A549 treated with CpdA at 1 μM for 4 hours (cell line): ENCODE data around the gene FUT7. TPM values are rescaled to one million over a fixed set of nuclear protein-coding genes. Genes with fewer than 3 reads are reported as not detected.

Experiments
- total RNA-seq: library from RNA; stranded (reverse); fragments of 200-300 nt; extraction: Qiagen RNA extraction; gene quantifications from 5 replicates; pipeline ENCODE4 v1.2.3, GENCODE V29; 2022; ENCODE audit warnings: low read depth

FUT7 gene, protein sequence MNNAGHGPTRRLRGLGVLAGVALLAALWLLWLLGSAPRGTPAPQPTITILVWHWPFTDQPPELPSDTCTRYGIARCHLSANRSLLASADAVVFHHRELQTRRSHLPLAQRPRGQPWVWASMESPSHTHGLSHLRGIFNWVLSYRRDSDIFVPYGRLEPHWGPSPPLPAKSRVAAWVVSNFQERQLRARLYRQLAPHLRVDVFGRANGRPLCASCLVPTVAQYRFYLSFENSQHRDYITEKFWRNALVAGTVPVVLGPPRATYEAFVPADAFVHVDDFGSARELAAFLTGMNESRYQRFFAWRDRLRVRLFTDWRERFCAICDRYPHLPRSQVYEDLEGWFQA
- 0.05 TPM in 2 of 5 replicates, not detected in the others for total RNA-seq

DNA sequence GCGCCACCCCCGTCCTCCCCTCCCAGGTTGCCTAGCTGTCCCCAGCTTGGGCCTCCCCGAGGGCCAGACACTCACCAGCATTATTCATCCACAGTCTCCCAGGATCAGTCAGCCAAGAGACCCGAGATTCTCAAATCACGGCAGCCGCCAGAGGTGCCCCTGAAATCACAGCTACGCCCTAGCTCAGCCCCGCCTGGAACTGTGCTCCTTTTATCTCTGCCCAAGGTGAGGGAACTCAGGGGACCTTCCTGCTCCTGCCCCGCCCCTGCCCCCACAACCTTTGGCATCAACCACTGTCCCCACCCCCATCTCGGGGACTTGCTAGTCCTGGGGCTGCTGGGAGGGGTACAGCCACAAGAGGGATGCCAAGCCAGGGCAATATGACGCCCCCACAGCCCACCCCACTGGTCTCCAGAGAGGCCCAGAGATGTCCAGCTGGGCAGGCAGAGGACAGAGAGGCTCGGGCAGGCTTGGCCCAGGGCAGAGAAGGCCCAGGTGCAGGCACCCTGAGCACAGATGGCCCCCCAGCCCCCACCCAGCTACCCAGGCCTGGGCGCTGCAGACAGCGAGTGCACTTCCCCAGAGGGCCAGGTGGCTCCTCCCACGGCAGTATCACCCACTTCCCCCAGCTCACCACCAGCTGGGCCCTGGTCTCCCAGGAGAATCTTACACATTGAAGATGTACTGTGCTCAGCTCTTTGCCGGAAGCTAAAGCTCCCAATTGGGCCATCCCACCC, at the start of gene FUT7:
FUT7 (minus strand) TSS at position 185 of the 737 bp plus-strand sequence; CDS start at position 88, 97 bp downstream.

DNA sequence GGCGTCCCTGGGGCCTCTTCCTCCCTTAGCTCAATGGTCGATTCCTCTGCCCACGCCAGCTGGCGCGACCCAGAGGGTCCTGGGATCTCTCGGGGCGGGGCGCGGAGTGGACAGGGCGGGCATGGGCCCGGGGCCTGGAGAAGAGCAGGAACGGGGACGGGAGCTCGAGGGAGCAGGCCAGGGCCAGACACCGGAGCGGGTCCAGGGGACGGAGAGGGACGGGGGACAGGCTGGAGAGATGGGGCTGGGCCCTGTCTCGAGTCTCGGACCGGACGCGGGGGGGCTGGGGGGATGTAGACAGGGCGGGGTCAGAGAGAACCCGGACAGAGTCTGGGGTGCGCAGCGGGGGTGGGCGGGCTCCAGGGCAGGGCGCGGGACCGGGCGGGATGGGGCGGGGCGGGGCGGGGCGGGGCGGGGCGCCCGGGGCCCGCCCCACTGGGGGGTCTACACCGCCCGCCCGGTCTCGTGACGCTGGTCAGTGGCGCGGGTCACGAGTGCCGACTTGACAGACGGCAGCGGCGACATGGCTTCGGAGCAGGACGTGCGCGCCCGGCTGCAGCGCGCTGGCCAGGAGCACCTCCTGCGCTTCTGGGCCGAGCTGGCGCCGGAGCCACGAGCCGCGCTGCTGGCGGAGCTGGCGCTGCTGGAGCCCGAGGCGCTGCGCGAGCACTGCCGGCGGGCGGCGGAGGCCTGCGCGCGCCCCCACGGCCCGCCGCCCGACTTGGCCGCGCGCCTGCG, 45.3 kb upstream of the FUT7 start, which contains the start of gene UAP1L1:
UAP1L1 (plus strand) TSS at position 508 of the 738 bp plus-strand sequence; CDS start at position 524, 16 bp downstream.

DNA sequence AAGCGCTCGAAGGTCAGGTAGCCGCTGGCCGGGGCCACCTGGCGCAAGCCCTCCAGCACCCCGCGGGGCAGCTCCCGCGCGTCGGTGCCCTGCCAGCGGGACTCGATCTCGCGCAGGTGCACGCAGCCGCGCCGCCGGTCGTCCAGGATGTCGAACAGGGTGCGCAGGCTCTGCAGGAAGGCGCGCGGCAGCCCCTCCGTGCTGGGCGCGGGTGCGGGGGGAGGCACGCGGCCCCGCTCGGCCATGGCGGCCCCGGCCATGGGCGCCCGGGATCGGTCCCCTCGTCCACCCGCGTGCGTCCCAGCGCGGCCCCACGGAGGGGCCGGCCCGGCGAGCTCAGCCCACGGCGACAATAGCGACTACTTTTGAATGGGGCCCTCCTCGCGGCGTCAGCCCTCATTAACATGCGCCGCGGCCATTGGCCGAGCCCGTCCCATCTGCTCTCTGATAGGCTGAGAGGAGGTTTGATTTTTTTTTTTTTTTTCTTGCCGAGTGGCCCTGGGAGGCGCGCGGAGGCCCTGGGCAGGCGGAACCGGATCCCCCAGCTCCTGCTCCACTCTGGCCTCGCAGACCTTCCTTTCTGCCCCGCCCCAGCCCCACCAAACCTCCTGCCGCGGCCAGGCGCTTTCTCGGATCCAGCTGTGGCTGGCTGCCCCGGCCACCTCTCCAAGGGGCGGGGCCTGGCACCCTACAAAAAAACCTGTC, 38.5 kb upstream of the FUT7 start, which contains the start of gene SAPCD2:
SAPCD2 (minus strand) TSS at position 357 of the 705 bp plus-strand sequence; CDS start at position 260, 97 bp downstream.

DNA sequence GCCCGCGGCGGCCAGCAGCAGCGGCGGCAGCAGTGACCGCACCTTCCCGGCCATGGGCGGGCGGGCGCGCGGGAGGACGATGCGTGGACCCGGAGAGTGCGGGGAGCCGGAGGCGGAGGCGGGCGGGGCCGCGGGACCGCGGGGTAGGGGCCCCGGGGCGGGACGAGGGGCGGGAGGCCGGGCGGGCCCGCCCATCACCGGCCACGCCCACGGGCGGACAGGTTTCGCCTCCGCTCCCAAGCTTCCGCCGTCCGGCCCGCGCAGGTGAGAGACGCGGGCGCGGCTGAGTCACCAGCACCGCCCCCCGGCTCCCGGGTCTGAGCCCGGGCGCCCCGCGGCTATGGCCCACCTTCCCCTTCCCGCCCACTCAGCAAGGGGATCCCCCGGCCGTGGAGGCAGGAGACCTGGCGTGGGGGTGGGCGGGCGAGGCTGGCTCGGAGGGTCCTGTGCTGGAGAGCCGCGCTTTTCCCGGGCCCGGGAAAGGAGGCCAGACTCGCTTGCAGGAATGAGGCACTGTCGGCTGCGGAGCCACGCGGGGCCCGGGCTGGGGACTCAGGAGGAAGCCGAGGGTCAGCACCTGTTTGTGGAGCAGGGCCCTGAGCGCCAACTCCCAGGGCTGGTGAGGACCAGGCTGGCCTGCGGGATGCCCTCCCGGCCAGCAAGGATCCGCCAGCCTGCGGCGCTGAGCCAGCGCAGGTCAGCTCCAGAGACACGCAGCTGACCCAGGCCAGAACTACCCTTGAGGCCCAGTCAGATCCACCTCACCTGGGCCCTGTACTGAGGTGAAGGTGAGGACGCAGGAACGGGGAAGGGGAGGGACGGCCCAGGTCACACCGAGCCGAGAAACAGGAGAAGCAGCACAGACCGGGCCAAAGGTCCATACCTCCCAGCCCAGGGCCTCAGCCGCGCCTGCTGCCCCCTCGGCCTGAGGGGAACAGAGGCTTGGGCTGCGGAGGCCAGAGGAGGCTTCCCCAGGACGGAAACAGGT, 22.4 kb upstream of the FUT7 start, which contains the start of gene ENTPD2:
ENTPD2 (minus strand) TSS at position 118 of the 988 bp plus-strand sequence; CDS start at position 54, 64 bp downstream.

DNA sequence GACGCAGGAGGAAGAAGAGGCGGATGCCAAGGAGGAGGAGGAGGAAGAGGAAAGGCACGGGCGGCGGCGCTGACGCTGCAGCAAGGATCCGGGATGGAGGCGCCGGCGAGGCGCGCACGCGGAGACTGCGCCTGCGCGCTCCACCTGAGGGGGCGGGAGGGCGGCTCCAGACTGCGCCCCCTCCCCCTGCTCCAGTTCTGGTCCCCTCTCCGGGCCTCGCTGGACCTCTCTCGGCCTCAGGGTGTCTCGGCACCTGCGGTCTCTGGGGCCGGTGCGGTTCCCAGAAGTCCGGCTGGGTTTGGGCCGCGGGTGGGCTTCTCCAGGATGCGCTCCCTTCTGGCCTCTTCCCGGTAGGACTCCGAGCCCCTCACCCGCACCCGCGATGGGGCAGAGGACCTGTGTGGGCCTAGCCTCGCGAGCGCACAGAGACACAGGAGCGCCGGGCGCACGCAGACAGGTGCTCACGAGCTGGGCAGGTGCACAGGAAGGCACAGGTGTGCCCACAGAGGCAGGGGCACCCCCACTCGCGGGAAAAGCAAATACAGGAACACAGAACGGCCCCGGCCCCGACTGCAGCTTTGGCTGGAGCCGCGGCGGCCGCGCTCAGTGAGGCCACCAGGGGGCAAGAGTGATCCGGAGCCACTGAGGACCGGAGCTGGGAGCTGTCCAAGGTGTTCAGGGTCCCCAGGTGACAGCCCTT, 14.3 kb upstream of the FUT7 start, which contains the start of gene NPDC1:
NPDC1 (minus strand) TSS at position 90 of the 700 bp plus-strand sequence. CDS start 188 bp downstream, outside the sequence.

DNA sequence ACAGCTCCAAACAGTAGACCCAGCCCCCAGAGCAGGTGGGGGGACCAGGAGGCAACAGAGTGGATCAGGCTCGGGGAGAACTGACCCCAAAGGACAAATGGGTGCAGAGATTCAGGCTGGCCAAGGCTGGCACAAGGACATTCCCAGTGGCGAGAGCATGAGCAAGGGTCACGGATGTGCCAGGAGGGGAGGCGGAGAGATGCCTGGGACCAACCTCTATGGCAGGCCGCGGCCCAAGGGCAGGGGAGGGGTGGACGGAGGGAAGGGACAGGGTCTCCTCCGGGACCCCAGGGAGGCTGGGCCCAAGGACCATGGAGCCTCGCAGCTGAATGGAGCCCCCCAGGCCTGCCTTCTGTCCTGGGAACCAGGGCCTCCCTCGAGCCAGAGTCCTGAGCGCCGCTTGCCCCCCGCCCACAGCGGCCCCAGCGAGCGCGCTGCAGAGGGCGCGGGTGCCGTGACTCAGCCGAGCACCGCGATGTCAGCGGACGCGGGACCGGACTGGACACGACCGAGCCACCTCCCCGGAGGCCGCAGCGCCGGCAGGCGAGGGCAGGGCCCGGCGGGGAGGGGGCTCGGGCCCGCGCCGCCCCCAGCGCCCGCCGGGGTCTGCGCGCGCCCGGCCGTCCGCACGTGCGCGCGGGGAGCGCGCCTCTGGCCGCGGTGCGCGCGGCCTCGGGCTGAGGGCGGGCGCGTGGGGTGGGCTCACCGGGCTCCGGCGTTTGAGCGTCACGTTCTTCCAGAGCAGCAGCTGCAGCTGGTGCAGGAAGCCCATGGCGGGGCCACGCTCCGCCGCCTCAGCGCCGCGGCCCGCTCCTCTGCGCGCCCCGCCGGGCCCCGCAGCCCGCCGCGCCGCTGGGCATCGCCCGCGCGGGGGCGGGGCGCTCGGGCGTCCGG, 4.3 kb downstream of the FUT7 start, which contains the start of gene ABCA2:
ABCA2 (minus strand) TSS at position 869 of the 894 bp plus-strand sequence; CDS start at position 772, 97 bp downstream.

DNA sequence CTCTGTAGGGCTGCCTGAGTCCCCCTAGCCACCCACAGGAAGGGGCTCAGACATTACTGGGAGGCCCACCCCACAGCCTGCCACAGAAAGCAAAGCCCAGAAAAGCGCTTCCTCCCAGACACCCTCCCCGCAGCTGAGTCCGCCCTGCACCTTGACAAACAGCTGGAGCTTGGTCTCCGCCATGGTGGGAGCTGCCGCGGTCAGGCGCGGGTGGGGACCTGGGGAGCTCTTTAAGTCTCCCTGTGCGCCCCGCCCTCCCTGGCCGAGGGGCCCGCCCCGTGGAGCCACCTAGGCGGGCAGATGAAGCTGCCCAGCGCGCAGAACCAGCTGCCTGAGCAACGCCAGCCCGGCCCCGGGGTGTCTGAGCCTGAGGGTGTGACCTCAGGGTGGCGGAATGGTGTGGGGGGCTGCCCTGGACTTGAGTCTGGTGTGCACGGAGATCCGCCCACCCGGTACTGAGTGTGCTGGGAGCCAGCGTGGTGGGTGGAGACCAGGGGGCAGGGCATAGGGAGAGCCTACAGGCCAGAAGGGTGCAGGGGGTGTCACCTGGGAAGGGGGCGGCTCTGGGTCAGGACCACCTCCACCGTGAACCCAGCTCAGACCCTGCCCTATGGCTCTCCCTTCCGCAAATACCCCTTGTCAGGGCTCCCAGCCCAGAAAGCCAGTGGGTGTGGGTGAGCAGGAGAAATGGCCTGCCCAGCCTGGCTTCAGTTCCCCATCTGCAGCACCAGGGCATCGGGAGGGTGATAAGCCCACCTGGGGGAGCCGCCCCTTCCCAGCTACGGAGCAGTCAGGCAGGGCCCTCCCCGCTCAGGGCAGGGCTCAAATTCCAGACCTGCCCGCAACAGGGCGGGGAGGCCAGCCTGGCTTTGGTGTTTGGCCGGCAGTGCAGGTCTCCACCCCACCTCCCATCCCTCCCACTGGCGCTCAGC, 35.3 kb downstream of the FUT7 start, which contains the start of gene CLIC3:
CLIC3 (minus strand) TSS at position 208 of the 932 bp plus-strand sequence; CDS start at position 183, 25 bp downstream.

DNA sequence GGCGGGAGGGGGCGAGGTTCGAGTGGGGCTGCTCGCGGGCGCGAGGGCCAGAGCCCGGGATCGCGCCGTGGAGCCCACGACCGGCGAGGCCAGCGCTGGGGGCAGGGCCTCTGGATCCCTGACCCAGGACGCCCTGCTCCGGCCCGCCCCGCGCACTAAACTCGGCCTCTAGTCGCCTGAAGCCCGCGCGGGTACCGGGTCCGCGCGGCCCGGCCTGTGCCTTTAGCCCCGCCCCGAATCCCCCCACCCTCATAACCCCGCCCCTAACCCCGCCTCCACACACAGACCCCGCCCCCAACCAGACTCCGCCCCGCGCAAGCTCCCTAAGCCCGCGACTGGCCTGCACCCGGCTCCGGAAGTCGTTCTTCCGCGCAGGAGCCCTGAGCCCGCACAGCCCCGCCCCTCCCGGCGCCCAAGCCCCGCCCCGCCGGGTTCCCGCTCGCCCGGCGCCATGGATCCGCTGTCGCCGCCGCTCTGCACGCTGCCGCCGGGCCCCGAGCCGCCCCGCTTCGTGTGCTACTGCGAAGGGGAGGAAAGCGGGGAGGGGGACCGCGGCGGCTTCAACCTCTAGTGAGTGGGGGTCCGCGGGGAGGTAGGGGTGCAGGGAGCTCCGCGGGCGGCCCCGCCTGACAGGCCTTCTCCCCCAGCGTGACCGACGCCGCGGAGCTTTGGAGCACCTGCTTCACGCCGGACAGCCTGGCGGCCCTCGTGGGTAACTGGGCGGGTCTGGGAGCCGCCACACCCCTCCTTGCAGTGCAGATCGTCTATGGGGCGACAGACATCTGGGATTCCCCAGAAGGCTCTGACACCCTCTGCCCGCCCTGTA, 39.7 kb downstream of the FUT7 start, which contains the start of gene PAXX:
PAXX (plus strand) TSS at position 430 of the 826 bp plus-strand sequence; CDS start at position 452, 22 bp downstream.

DNA sequence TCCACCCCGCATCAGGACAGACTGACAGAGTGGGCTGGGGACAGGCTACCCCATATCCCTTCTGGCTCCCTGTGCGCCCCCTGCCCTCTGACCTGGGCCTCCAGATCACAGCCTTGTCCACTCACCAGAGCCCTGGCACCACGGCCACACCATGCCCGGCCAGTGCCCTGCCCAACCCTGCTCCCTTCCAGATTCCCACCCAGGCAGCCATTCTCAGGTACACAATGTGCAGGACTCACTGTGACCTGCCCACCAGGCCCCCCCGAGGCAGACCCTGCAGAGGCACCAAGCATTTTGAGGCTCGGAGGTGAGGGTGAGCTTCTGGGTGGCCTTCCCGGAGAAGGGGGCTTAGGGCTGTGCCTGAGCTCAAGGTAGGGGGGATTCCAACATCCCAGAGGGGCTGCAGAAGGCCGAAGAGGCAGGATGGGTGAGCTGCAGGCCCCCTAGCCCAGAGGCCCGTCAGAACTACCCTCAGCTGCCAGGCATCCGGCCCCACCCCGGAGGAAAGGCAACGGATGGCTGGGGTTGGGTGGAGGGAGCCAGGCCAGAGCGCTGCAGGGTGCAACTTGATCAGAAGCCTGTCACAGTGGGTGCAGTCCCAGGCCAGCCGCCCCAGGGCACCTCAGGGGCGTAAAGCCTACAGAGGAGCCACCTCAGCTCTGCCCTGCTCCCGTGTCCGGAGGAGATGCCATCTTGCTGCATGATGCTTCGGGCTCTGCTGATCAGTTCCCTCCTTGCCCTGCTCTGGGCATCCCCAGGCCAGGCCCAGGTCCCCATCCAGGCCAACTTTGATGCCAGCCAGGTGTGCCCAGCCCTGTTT, 49.4 kb downstream of the FUT7 start, which contains the start of gene LCNL1:
LCNL1 (plus strand) TSS at position 762 of the 820 bp plus-strand sequence. CDS start 594 bp downstream, outside the sequence.

Other genes starting within 250 kb of the FUT7 start
- 55.2 to 75.9 TPM (median 73.0 TPM) in 5 replicates for gene TMEM141, start 240.7 kb downstream of the FUT7 start, total RNA-seq
- 0.20 to 0.83 TPM (median 0.45 TPM) in 5 replicates for gene CCDC183, start 235.8 kb downstream of the FUT7 start, total RNA-seq
- 64.0 to 87.2 TPM (median 78.8 TPM) in 5 replicates for gene RABL6, start 224.1 kb downstream of the FUT7 start, total RNA-seq
- gene AJM1, start 189.6 kb downstream of the FUT7 start, total RNA-seq: 3.1 to 4.3 TPM (median 4.0 TPM) in 5 replicates
- 255 to 327 TPM (median 305 TPM) in 5 replicates for gene PHPT1, start 182.7 kb downstream of the FUT7 start, total RNA-seq
- gene MAMDC4, start 179.7 kb downstream of the FUT7 start, total RNA-seq: 1.8 to 5.5 TPM (median 4.6 TPM) in 5 replicates
- gene EDF1, start 165.8 kb downstream of the FUT7 start, total RNA-seq: 418 to 545 TPM (median 475 TPM) in 5 replicates
- gene TRAF2, start 145.6 kb downstream of the FUT7 start, total RNA-seq: 46.3 to 81.8 TPM (median 69.1 TPM) in 5 replicates
- gene FBXW5, start 87.3 kb downstream of the FUT7 start, total RNA-seq: 61.9 to 101 TPM (median 95.1 TPM) in 5 replicates
- 0.54 to 1.9 TPM (median 1.2 TPM) in 5 replicates for gene C8G, start 86.8 kb downstream of the FUT7 start, total RNA-seq
- 0.51 to 2.0 TPM (median 1.1 TPM) in 5 replicates for gene LCN12, start 79.8 kb downstream of the FUT7 start, total RNA-seq
- 0.35 to 0.71 TPM (median 0.39 TPM) in 3 of 5 replicates, not detected in the others for gene PTGDS, start 54.6 kb downstream of the FUT7 start, total RNA-seq
- gene LCNL1, start 49.1 kb downstream of the FUT7 start, total RNA-seq: 0.02 TPM in 1 of 5 replicates, not detected in the others
- gene PAXX, start 39.7 kb downstream of the FUT7 start, total RNA-seq: 49.2 to 83.7 TPM (median 73.5 TPM) in 5 replicates
- gene CLIC3, start 35.5 kb downstream of the FUT7 start, total RNA-seq: 1.7 to 4.0 TPM (median 3.5 TPM) in 5 replicates
- 23.2 to 31.7 TPM (median 25.6 TPM) in 5 replicates for gene ABCA2, start 3.9 kb downstream of the FUT7 start, total RNA-seq
- gene NPDC1, start 14.1 kb upstream of the FUT7 start, total RNA-seq: 36.7 to 87.5 TPM (median 78.6 TPM) in 5 replicates
- 0.72 to 1.2 TPM (median 0.76 TPM) in 5 replicates for gene ENTPD2, start 22.0 kb upstream of the FUT7 start, total RNA-seq
- 13.9 to 28.6 TPM (median 24.4 TPM) in 5 replicates for gene SAPCD2, start 38.5 kb upstream of the FUT7 start, total RNA-seq
- gene UAP1L1, start 45.4 kb upstream of the FUT7 start, total RNA-seq: 9.7 to 15.4 TPM (median 11.3 TPM) in 5 replicates
- gene MAN1B1, start 54.9 kb upstream of the FUT7 start, total RNA-seq: 41.0 to 54.7 TPM (median 47.7 TPM) in 5 replicates
- 71.6 to 131 TPM (median 112 TPM) in 5 replicates for gene DPP7, start 82.6 kb upstream of the FUT7 start, total RNA-seq
- gene GRIN1, start 107.1 kb upstream of the FUT7 start, total RNA-seq: 0.31 to 1.0 TPM (median 0.38 TPM) in 5 replicates
- 0.48 to 2.1 TPM (median 1.3 TPM) in 5 replicates for gene LRRC26, start 138.0 kb upstream of the FUT7 start, total RNA-seq
- gene TMEM210, start 140.0 kb upstream of the FUT7 start, total RNA-seq: not detected in 5 replicates
- 25.4 to 37.9 TPM (median 36.1 TPM) in 5 replicates for gene ANAPC2, start 156.5 kb upstream of the FUT7 start, total RNA-seq
- gene SSNA1, start 156.6 kb upstream of the FUT7 start, total RNA-seq: 88.4 to 157 TPM (median 143 TPM) in 5 replicates
- gene TPRN, start 168.7 kb upstream of the FUT7 start, total RNA-seq: 5.6 to 11.1 TPM (median 10.3 TPM) in 5 replicates
- gene TMEM203, start 173.6 kb upstream of the FUT7 start, total RNA-seq: 32.9 to 47.1 TPM (median 45.3 TPM) in 5 replicates
- 15.2 to 19.1 TPM (median 16.4 TPM) in 5 replicates for gene NDOR1, start 173.6 kb upstream of the FUT7 start, total RNA-seq
- gene RNF208, start 190.2 kb upstream of the FUT7 start, total RNA-seq: 1.1 to 2.4 TPM (median 1.9 TPM) in 5 replicates
- gene CYSRT1, start 193.1 kb upstream of the FUT7 start, total RNA-seq: 3.3 to 5.0 TPM (median 4.0 TPM) in 5 replicates
- 0.10 to 0.24 TPM (median 0.20 TPM) in 5 replicates for gene RNF224, start 195.4 kb upstream of the FUT7 start, total RNA-seq
- 0.07 to 0.13 TPM (median 0.08 TPM) in 5 replicates for gene SLC34A3, start 198.8 kb upstream of the FUT7 start, total RNA-seq
- 595 to 818 TPM (median 736 TPM) in 5 replicates for gene TUBB4B, start 209.2 kb upstream of the FUT7 start, total RNA-seq
- not detected in 5 replicates for gene STPG3, start 219.2 kb upstream of the FUT7 start, total RNA-seq
- gene NELFB, start 223.2 kb upstream of the FUT7 start, total RNA-seq: 42.8 to 63.0 TPM (median 54.8 TPM) in 5 replicates
- gene TOR4A, start 245.6 kb upstream of the FUT7 start, total RNA-seq: 17.8 to 30.2 TPM (median 27.4 TPM) in 5 replicates